Measurements from ENCODE around the gene ULBP3. TPM values are rescaled to one million over a fixed set of nuclear protein-coding genes. Genes with fewer than 3 reads are reported as not detected.
"Not testable (repeated sequence)": the region's sequence is repeated elsewhere in the genome, so short reads cannot be mapped to it uniquely, and the experiment has no call there.

Gene ULBP3
- total RNA-seq, 1 donor from 2014 or later: 3.9 TPM

DNA sequence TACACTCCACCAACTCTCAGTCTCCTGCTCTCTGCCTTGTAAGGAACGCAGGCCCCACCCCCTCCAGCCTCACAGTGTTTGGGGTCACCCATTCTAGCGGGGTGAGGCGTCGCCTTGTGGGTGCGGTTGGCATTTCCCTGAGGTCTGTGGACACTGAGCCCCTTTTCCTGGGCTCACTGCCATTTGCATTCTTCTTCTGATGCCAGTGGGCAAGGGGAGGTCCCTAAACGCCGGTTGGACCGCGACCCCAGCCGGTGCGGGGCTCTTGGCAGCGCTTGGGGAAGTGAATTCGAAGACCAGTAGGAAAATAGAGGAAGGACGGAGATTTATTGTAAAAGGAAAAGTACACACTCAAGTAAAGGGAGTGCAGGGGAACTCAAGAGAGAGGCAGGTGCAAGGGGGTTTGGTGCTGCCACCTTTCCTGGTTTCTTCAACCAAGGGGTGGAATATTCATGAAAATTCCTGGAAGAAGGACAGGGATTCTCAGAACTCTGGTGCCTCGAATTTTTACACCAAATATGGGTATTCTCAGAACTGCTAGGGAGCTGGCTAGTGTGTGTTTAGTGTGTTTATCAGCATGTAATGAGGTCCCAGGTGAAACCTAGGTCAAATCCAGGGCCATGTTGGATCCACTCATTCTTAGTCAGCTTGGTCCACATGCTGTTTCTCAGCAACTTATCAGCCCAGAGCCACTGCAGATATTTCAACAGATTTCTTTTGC, 53.5 kb downstream of the ULBP3 start:
- DNase-seq: not testable (repeated sequence)

DNA sequence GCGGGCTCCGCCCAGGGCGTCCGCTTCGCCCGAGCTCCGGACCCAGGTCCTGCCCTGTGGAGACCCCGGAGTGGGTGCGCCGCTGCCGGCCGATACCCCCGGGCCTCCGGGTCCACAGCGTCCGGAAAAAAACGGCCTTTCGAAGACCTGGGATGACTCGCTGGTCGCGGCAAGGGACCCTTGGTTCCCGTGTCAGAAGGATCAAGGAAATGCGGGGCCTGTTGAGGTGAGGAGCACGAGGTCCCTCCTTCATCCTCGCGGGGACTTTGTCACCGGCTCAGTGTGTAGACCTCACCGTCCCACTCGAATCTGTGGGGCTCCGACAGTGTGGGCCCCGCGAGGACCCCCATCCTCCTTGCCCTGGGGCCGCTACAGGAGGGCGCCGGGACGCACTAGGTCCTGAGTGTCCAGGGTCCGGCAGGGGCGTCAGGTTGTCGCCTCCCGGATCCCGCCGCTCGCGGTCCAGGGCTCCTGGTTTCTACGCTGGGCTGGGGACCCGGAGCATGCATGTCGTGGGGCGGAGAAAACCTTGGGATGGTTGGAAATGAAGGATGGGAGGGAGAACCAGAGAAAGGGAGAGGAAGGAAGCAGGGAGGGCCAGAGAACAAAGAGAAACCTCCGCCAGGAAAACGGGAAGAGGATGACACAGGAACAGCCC, 54.2 kb downstream of the ULBP3 start:
- not testable (repeated sequence) for DNase-seq

DNA sequence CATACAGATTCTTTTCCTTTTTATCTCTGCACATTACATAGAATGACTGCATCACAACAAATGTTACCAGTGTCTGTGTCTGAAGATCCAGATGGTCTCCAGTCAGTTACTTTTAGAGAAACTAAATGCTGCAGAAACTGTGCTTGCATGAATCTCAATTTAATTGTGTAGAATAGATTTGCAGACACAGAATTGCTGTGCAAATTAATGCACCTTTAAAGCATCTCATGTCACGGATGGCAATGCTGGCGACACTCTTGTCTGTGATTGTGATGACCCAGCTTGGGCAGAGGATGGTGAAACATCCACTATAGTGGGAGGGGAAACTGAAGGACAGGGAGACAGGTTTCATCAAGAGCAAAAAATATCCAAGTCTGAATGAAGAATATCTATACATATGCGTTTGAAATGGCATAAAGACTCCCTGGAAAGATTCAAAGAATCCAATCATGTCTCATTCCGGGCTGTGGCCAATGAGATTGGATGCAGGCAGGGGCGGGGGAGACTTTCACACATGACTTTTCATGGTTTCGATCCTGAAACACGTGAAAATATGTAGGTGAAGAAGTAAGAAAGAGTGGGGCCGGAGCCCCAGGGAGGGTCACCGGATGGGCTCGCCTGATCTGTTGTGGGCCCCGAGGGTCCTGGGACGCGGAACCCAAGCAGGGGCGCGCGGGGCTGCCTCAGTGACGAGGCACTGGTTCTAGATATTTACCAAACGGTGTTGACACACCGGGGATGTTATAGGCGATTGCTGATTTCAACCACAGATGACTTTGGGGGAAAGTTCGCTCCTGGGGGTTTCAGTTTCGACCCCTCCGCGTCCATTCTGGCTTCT, 54.9 kb downstream of the ULBP3 start:
- DNase-seq: not testable (repeated sequence)

GRCh38 chr6:150012846-150013784, 55.8 kb downstream of the ULBP3 start:
- not testable (repeated sequence) for DNase-seq

Other genes starting within 250 kb of the ULBP3 start
- 29.1 TPM for gene LRP11, start 204.8 kb downstream of the ULBP3 start, total RNA-seq
- 3.3 TPM for gene RAET1E, start 171.0 kb downstream of the ULBP3 start, total RNA-seq
- gene RAET1G, start 146.0 kb downstream of the ULBP3 start, total RNA-seq: 0.79 TPM
- 0.89 TPM for gene ULBP2, start 127.1 kb downstream of the ULBP3 start, total RNA-seq
- gene ULBP1, start 105.2 kb downstream of the ULBP3 start, total RNA-seq: 0.69 TPM
- gene RAET1L, start 43.6 kb downstream of the ULBP3 start, total RNA-seq: 2.8 TPM
- gene PPP1R14C, start 73.9 kb upstream of the ULBP3 start, total RNA-seq: 18.3 TPM